Loucy (cell line): ENCODE results near the gene MTREX.

ENCODE experiments used
- H2AFZ ChIP-seq: fragments of 200-600 bp; sonication (generic); 2 replicates; pipeline ENCODE4 v1.6.0; 2016; ENCODE audit warnings: antibody characterized with exemption, mild to moderate bottlenecking, low read length, moderate library complexity
- H3F3A ChIP-seq: fragments of 200-600 bp; 2 replicates; pipeline ENCODE4 v1.6.0; 2016; ENCODE audit warnings: antibody characterized with exemption, low read depth, mild to moderate bottlenecking
- H3K27me3 ChIP-seq: fragments of 200-600 bp; sonication (generic); 2 replicates; pipeline ENCODE4 v1.6.1; 2014; ENCODE audit warnings: low read length, mild to moderate bottlenecking; ENCODE audit not compliant: insufficient read depth, poor library complexity, severe bottlenecking
- H3K36me3 ChIP-seq: fragments of 200-600 bp; sonication (generic); 2 replicates; pipeline ENCODE4 v1.6.1; 2016; ENCODE audit warnings: low read length; ENCODE audit not compliant: insufficient read depth
- H3K4me1 ChIP-seq: fragments of 200-600 bp; sonication (generic); 2 replicates; pipeline ENCODE4 v1.5.1; 2014; ENCODE audit warnings: low read length, mild to moderate bottlenecking; ENCODE audit not compliant: insufficient read depth, poor library complexity, severe bottlenecking
- H3K4me2 ChIP-seq: fragments of 200-600 bp; sonication (generic); 2 replicates; pipeline ENCODE4 v1.6.0; 2014; ENCODE audit warnings: antibody characterized with exemption, low read length, low read depth, mild to moderate bottlenecking; ENCODE audit not compliant: poor library complexity, severe bottlenecking
- H3K4me3 ChIP-seq: fragments of 200-600 bp; sonication (generic); 2 replicates; pipeline ENCODE4 v1.5.1; 2014; ENCODE audit warnings: low read length, mild to moderate bottlenecking, mixed read lengths; ENCODE audit not compliant: poor library complexity, severe bottlenecking
- H3K79me2 ChIP-seq: fragments of 200-600 bp; sonication (generic); 2 replicates; pipeline ENCODE4 v1.6.1; 2014; ENCODE audit warnings: low read length; ENCODE audit not compliant: insufficient read depth
- H3K9ac ChIP-seq: fragments of 200-600 bp; sonication (generic); 2 replicates; pipeline ENCODE4 v1.6.0; 2014; ENCODE audit warnings: mild to moderate bottlenecking, low read depth, low read length, moderate library complexity; ENCODE audit not compliant: poor library complexity, severe bottlenecking
- H3K9me2 ChIP-seq: fragments of 200-600 bp; sonication (generic); replicated peaks from 2 replicates; pipeline ENCODE4 v1.6.1; 2016; ENCODE audit warnings: low read depth, low read length, mixed read lengths
- H3K9me3 ChIP-seq: fragments of 200-600 bp; sonication (generic); 2 replicates; pipeline ENCODE4 v1.6.1; 2014; ENCODE audit warnings: mild to moderate bottlenecking, antibody characterized with exemption, low read length, low read depth; ENCODE audit not compliant: insufficient read depth
- H4K20me1 ChIP-seq: fragments of 200-600 bp; sonication (generic); 2 replicates; pipeline ENCODE4 v1.6.0; 2014; ENCODE audit warnings: antibody characterized with exemption, low read length, mild to moderate bottlenecking; ENCODE audit not compliant: insufficient read depth, poor library complexity, severe bottlenecking
- CTCF ChIP-seq: fragments of 200-600 bp; sonication (generic); conservative IDR thresholded peaks from 2 replicates; pipeline ENCODE4 v1.5.1; 2014; ENCODE audit warnings: mild to moderate bottlenecking, antibody characterized with exemption, low read length
- EZH2phosphoT487 ChIP-seq: fragments of 200-600 bp; IDR thresholded peaks from 2 replicates; pipeline ENCODE4 v1.6.1; 2018; ENCODE audit warnings: antibody characterized with exemption, mild to moderate bottlenecking, moderate library complexity, borderline replicate concordance

MTREX gene

DNA sequence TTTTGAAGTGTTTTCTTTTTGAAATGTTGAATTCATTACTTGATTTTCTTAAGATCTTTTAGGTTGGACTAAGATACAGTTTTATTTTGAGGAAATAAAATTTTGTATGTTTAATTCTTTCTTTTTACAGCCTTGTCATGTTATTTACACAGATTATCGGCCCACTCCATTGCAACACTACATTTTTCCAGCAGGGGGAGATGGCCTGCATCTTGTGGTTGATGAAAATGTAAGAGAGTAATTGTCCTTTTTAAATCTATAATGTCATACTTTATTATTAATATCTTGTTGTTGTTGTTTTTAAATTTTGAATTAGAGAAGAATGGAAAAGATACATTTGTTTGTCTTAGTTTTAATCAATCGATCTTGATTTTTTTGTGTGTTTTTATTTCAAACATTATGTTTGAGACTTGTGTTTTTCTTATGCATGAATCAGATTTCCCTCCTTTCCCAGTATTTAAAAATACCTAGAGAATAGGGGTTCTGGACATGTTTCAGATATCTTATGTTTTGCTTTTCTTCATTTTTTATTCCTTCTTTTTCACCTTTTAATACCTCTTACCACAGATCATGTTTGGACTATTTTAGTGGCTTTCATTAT is 36.7 kb downstream of the MTREX start:
- H3K36me3 ChIP-seq = peaks cover 95% of the 10 kb centered on the region
- H3K4me2 ChIP-seq = no peak overlapping the region
- no peaks in the 10 kb centered on the region for H3K27me3 ChIP-seq
- H2AFZ ChIP-seq = no peak overlapping the region
- H3K9me3 ChIP-seq = no peaks in the 10 kb centered on the region; the same call in 1 of the 2 replicates
- no peaks in the 10 kb centered on the region for H3K4me1 ChIP-seq
- no peaks in the 10 kb centered on the region for H3K9me2 ChIP-seq
- H3F3A ChIP-seq = no peaks in the 10 kb centered on the region
- peaks cover 4% of the 10 kb centered on the region for H4K20me1 ChIP-seq
- H3K79me2 ChIP-seq = peaks cover 10% of the 10 kb centered on the region; the same call in 1 of the 2 replicates
- TF ChIP-seq CTCF = peak; percentile 94
- TF ChIP-seq EZH2phosphoT487 = no peak
- H3K4me3 ChIP-seq = no peak overlapping the region
- no peak overlapping the region for H3K9ac ChIP-seq

GRCh38 chr5:55345327-55345726 is 37.5 kb downstream of the MTREX start:
- peaks cover 95% of the 10 kb centered on the region for H3K36me3 ChIP-seq
- no peak overlapping the region for H3K4me3 ChIP-seq
- H3K9me3 ChIP-seq = no peaks in the 10 kb centered on the region; the same call in 1 of the 2 replicates
- peaks cover 4% of the 10 kb centered on the region; the same call in 1 of the 2 replicates for H3K79me2 ChIP-seq
- no peak overlapping the region for H2AFZ ChIP-seq
- no peaks in the 10 kb centered on the region for H3K9me2 ChIP-seq
- no peaks in the 10 kb centered on the region for H3K27me3 ChIP-seq
- no peak for TF ChIP-seq CTCF
- no peak for TF ChIP-seq EZH2phosphoT487
- peaks cover 4% of the 10 kb centered on the region for H4K20me1 ChIP-seq
- H3F3A ChIP-seq = no peaks in the 10 kb centered on the region
- no peaks in the 10 kb centered on the region for H3K4me1 ChIP-seq
- no peak overlapping the region for H3K4me2 ChIP-seq
- H3K9ac ChIP-seq = no peak overlapping the region

- Histone ChIP-seq H2AFZ (no peak overlapping the region), H3K79me2 (no peaks in the 10 kb centered on the region), H3K9ac (no peak overlapping the region), H3F3A (no peaks in the 10 kb centered on the region), H3K9me3 (no peaks in the 10 kb centered on the region; the same call in 1 of the 2 replicates), H3K27me3 (no peaks in the 10 kb centered on the region), H3K36me3 (peaks cover 94% of the 10 kb centered on the region), H3K9me2 (no peaks in the 10 kb centered on the region), H3K4me1 (no peaks in the 10 kb centered on the region), H3K4me3 (no peak overlapping the region), H4K20me1 (peaks cover 4% of the 10 kb centered on the region), H3K4me2 (no peak overlapping the region)
- TF ChIP-seq CTCF (no peak), EZH2phosphoT487 (no peak)
These were observed 40.0 kb downstream of the MTREX start for GRCh38 chr5:55347786-55348185.
